Activated CD8-positive, alpha-beta memory T cell treated with anti-CD3 and anti-CD28 coated beads, Interleukin-2, amount 50 U/mL, for 24 hours (primary cell): ENCODE data around the gene HMG20B.
A peak's percentile ranks its signal among the peaks of the same experiment; 100 is the strongest.

Experiments used
- DNase-seq: peaks from one replicate; pipeline ENCODE4 v3.0.0-alpha.2; 2020; ENCODE audit errors: extremely low read depth

The HMG20B gene

GRCh38 chr19:3537101-3537437, 35.7 kb upstream of the HMG20B start:
- no peak for DNase-seq

GRCh38 chr19:3537438-3538240, 35.1 kb upstream of the HMG20B start:
- DNase-seq: no peak

- DNase-seq: no peak
Observed at GRCh38 chr19:3538258-3538929, 34.4 kb upstream of the HMG20B start.

- DNase-seq: no peak
Observed at GRCh38 chr19:3538965-3539755, 33.6 kb upstream of the HMG20B start, which contains the start of gene TEKTIP1. TSS of gene TEKTIP1 (plus strand) at chr19:3539174. CDS start at chr19:3539178, 4 bp downstream.

- no peak for DNase-seq
Observed at GRCh38 chr19:3539756-3540118, 33.0 kb upstream of the HMG20B start.

GRCh38 chr19:3543150-3544057, 29.3 kb upstream of the HMG20B start:
- DNase-seq: no peak

- DNase-seq: no peak
Observed at GRCh38 chr19:3544058-3544376, 28.7 kb upstream of the HMG20B start.

GRCh38 chr19:3544742-3545668, 27.7 kb upstream of the HMG20B start:
- peak; percentile 53 for DNase-seq

GRCh38 chr19:3545669-3546034, 27.1 kb upstream of the HMG20B start:
- DNase-seq: no peak

- DNase-seq: no peak
Observed at GRCh38 chr19:3546119-3546518, 26.6 kb upstream of the HMG20B start.

GRCh38 chr19:3547301-3547731, 25.4 kb upstream of the HMG20B start:
- no peak for DNase-seq

- DNase-seq: no peak
Observed at GRCh38 chr19:3547767-3548282, 24.9 kb upstream of the HMG20B start.

- DNase-seq: no peak
Observed at GRCh38 chr19:3548606-3549005, 24.1 kb upstream of the HMG20B start.

GRCh38 chr19:3549816-3550215, 22.9 kb upstream of the HMG20B start:
- DNase-seq: no peak

GRCh38 chr19:3550947-3551791, 21.6 kb upstream of the HMG20B start:
- DNase-seq: no peak

GRCh38 chr19:3551792-3552095, 21.0 kb upstream of the HMG20B start:
- no peak for DNase-seq

- no peak for DNase-seq
Observed at GRCh38 chr19:3554254-3555083, 18.3 kb upstream of the HMG20B start.

- no peak for DNase-seq
Observed at GRCh38 chr19:3555653-3556422, 16.9 kb upstream of the HMG20B start.
